ENCODE results near the gene ASPSCR1.
A peak's percentile ranks its signal among the peaks of the same experiment; 100 is the strongest.
"Not testable (repeated sequence)": the region's sequence is repeated elsewhere in the genome, so short reads cannot be mapped to it uniquely, and the experiment has no call there.

ASPSCR1 gene

DNA sequence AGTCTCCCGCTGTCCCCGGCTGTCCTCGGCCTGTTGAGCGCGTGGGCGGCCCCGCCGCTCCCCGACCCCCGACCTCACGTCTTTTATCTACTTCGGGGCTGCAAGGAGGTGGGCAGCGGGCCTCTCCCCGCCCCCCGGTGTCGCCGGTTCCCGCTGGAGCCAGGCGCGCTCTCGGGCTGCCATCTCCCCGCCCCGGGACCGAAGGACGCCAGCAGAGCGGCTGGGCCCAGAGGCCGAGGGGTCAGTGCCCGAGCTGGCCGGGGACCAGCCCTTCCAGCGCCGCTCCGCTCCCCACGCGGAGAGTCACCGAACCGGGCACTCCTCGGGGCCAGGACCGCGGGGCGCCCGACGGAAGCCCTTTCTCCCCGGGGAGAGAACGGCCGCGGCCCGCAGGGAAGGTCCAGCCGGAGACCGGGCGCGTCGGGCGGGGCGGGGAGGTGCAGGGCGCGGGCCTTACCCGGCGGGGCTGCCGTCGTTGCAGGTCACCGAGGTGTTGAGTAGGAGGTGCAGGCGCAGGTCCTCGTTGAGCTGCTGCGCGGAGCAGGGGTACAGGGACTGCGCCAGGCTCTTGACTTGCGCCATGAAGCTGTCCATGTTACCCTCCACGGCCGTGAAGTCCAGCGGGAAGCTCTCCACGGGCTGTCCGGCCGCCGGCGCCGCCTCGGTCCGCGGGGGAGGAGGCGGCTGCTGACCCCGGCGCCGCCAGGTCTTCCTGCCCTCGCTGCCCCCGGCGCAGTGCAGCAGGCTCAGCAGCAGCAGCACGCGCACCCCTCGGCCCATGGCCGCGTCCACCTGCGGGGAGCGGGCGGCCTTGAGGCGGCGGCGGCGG is 17.1 kb upstream of the ASPSCR1 start:
- DNase-seq, result no peak

DNA sequence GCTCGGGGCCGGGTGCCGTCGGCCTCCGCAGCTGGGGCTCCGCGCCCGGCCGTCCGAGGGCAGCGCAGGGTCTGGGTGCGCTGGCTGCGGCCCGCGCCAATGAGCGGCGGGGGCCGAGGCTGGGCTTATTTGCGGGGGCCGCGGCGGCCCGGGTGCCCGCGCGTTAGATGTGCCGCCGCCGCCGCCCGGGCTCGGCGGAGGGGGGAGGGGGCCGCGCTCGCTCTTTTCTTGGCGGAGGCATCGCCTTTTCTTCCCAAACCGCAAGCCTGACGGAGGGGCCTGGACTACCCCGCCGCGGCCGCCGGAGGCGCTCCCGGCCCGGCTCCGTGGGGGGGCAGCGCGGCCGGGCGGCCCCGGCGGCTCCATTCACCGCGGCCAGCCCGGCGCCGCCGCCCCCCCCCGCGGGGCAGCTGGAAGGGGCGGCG is 16.3 kb upstream of the ASPSCR1 start, which contains the start of gene NOTUM:
Gene NOTUM (minus strand): TSS at position 101 of the 425 bp plus-strand sequence. CDS start 278 bp downstream, outside the sequence.
- DNase-seq, result no peak

DNA sequence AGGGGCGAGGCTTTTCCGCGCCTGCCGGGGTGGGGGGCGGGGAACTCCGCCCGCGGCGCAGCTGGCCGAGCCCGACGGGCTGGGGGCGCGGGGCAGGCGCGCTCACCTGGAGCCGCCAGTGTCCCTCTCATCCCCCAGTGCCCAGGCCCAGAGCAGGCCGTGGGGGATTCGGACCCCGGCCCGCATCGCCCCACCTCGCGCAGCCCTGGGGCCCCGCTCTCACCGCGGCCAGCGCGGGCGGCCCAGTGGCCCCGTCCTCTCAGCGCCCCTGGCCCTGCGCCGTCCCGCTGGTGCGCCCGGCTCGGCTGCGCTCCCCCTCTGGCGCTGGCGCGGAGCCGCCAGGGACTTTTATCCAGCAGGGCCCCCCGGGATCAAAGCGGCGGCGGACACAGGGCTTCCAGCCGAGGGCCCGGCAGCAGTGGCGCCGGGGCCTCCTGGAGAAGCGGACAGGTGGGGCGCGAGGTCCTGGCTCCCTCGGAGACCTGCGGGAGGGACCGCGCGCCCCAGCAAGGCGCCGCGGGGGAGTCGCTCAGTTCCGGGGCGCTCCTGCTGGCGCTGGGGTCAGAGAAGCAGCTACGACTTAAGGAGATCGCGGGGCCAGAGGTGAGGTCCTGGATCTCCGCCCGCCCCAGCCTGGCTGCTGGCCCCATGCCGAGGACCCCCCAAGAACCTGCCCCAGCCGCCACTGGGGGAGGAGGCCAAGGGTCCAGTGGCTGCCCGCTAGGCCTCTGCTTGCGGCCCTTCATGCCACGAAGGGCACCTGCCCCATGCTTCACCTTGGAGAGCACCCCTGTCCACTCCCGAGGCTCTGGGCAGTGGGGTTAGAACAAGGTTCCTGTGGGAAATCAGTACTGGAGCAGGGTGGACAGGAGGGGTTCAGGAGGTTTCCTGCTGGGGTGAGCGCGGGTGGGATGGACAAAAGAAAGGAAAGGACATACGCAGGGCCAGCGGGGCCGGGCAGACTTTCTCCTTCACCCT is 15.6 kb upstream of the ASPSCR1 start:
- DNase-seq, result no peak

DNA sequence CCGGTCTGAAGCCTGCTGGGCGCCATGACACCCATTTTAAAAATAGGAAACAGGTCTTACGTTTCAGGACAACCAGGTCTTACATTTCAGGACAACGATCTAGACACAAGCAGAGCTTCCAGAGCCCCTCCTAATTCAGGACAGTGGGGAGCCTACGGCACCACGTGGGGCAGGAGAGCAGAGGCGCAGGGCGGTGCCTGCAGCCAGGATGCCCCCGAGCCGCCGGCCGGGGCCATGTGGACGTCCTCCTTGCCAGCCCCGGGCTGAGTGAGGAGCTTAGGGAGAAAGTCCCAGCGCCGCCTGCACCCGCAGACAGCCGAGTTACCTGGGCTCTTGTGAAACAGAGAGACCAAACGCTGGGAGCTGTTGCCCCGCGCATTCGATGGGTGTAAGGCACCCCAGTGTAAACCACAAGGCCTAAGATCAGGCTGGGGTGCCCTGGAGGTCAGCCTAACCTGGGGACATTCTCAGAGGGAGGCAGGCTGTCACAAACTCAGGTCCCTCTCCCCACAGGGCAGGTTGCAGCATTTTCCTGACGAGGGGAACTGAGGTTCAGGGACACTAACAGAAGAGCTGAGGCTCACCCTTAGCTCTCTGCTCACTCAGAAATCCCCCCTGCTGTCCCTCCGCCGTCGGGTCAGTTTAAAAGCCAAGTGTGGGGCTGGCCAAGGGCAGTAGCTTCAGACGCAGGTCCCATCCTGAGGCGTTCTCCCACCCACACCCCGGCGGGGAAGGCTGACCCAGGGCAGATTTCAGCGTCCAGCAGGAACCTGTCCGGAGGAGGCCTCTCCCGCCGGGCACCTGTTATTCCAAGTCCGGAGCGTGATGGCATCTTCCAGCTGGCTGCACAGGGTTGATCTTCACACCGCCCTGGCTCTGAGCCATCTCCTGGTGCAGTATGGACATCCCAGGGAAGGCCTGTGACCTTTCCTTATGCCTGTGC is 14.7 kb upstream of the ASPSCR1 start:
- DNase-seq, result no peak

DNA sequence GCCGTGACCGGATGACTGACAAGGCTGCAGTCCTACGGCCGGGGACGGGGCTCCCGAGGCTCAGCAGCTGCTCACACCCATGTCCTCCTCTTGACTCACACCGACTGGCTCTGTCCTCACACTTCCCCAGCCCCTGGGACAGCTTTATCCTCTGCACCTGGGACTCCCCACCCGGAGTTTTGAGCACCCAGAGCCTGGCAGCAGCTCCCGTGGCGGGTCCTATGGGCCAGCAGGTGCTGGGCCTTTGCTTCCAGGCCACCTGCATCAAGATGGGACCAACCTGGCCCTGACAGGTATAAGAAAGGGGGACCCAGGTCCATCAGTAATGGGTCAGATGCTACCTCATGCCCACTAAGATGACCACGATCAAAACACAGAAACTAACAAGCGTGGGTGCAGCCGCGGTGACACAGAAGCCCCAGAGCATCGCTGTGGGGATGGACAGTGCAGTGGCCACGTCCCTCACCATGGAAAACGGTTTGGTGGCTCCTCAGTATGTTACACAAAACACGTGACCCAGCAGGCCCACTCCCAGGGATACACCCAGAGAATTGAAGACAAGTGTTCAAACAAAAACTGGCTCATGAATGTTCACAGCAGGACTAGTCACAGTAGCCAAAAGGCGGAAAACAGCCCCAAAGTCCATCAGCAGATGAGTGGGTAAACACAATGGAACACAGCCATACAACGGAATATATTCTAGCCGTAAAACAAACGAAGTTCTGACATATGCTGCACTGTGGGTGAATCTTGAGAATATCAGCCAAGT is 13.2 kb upstream of the ASPSCR1 start:
- DNase-seq, result no peak

DNA sequence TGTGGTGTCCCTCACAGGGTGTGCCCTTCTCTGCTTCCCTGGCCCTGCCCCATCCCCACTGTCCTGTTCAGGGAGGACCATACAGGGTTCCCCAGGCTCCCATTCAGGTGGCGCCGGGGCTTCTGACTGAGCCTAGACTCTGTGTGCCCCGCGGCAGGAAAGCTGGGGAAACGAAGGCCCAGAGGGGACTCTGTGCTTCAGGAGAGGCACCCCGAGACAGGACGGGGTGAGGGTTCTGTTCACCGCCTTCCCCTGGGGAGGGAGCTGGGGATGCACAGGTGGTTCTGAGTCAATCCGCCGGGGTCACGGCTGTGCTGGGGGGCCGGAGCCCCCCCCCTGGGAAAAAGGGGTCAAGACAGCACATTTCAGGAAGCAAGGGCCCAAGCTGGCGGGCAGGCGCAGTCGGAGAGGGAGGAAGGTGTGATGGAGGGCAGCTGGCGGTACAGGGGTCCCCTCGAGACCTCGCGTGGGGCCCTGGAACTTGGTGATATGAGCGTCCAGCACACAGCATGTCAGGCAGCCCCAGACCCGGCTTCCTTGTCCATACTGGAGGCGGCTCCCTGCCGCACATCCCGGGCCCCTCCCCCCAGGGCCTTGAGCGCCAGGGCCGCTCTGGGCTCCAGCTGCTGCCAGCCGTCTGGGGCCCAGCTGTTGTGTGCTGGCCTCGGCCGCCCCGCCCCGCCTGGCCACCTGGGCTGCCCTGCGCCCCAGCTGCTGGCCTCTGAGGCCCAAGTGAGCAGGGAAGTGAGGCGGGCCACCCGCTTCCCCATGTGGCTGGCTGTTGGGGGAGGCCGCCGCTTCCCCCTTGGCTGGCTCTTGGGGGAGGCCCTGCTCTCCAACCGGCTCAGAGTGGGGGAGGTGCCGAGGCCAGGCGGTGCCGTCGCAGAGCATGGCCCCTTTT is 10.8 kb upstream of the ASPSCR1 start:
- DNase-seq, result peak; percentile 25

DNA sequence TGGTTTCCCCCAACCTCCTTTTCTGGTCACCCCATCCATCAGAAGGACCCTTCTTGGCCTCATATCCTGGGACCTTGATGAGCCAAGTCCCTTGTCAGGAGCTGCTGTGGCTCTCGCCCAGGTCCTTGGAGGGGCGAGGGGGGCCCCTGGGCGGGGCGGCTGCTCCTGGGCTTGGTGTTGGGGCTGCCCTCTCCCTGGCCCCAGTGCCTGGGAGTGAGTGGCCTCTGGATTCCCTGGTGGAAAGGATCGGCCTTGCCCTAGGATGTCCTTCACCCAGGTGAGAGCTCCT is 10.2 kb upstream of the ASPSCR1 start:
- no peak for DNase-seq

DNA sequence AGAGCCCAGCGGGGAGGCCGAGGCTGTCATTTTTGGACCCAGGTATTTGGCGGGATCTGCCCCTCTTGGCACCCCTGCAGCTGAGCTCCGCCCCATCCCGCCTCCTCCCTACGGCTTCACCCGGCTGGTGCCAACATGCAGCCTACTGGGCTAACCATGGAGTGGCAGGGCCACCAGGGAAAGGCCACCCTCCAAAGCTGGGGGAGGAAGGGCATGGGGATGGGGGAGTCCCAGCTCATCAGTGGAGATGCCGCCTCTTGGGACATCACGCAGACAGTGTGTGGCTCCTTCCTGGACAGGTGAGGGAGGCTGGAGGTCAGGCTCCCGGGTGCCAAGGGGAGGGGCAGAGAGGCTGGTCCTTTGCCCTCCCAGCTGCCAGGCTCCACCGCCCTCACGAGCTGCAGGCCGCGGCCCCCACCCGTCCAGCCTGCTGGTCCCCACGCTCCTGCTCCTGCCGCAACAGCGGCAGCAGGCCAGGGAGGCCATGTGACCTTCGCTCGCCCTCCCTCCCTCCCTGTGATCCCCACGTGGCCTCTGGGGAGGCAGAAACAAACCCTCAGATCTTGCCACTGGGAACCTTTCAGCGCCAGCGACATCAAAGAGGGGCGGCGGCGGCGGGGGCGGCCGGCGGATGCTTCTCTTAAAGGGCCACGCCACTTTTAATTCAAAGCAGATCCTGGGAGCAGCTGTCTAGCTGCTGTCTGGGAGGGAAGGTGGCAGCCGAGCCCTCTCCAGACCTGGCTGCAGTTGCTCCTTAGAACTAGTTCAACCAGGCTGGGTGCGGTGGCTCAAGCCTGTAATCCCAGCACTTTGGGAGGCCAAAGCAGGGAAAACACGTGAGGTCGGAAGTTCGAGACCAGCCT is 9.7 kb upstream of the ASPSCR1 start:
- DNase-seq, result peak; percentile 35

DNA sequence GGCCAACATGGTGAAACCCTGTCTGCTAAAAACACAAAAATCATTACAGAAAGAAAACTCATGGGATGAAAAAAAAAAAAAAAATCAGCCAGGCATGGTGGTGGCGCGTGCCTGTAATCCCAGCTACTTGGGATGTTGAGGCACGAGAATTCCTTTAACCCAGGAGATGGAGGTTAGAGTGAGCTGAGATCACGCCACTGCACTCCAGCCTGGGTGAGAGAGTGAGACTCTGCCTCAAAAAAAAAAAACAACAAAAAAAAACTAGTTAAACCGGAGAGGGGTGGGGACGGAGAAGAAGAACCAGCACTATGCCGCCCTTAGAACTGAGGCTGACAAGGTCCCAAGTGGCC is 9.1 kb upstream of the ASPSCR1 start:
- no peak for DNase-seq

DNA sequence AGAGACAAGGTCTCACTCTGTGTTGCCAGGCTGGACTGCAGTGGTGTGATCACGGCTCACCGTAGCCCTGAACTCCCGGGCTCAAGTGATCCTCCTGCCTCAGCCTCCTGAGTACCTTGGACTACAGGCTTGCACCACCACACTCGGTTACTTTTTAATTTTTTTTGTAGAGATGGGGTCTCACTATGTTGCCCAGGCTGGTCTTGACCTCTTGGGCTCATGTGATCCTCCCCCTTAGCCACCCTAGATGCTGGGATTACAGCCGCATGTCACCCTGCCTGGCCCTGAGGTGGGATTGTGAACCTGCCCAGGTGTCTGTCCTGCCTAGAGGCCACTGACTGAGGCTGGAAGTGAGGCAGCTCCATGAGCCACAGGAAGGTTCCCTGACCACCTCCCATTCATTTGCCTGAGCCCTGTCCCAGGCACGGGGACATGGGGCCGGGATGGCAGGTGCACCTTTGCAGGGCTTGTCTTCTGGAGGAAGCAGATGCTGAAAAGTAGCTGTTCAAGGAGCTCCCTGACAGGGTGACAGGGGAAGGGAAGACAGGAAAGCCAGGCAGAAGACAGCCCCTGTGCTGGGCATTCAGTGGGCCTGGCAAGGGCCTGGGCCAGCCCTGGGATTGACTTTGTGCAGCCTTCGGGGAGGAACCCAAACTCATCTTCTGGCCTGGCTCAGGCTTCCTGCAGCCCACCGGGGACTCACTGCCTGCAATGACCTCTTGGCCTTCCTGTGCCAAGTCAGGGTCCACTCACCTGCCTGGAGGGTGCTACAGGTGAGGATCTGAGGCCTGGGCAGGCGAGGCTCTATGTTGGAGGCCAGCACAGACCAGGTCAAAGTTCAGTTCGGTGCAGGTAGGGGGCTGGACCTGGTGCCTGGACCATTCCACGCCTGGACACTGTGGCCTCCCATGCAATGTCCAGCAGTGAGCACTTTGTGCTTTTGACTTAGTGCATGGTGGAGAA is 8.3 kb upstream of the ASPSCR1 start:
- no peak for DNase-seq

DNA sequence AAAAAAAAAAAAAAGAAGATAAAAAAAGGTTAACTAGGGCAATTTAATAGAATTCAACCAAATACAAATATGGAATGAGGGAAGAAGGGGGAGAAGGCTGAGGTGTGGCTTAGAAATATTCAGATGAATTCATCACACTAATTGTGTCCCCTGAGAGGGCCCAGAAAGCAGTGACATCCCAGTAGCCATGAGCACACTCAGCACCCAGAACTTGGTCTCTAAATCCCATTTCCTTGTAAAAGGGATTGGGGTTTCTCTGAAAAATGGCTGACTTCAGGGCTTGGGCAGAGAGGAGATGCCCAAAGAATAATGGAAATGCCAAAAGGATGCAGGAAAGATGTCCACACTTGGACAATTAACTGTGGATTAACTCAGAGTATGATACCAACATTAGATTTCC is 4.0 kb upstream of the ASPSCR1 start:
- DNase-seq, result no peak

DNA sequence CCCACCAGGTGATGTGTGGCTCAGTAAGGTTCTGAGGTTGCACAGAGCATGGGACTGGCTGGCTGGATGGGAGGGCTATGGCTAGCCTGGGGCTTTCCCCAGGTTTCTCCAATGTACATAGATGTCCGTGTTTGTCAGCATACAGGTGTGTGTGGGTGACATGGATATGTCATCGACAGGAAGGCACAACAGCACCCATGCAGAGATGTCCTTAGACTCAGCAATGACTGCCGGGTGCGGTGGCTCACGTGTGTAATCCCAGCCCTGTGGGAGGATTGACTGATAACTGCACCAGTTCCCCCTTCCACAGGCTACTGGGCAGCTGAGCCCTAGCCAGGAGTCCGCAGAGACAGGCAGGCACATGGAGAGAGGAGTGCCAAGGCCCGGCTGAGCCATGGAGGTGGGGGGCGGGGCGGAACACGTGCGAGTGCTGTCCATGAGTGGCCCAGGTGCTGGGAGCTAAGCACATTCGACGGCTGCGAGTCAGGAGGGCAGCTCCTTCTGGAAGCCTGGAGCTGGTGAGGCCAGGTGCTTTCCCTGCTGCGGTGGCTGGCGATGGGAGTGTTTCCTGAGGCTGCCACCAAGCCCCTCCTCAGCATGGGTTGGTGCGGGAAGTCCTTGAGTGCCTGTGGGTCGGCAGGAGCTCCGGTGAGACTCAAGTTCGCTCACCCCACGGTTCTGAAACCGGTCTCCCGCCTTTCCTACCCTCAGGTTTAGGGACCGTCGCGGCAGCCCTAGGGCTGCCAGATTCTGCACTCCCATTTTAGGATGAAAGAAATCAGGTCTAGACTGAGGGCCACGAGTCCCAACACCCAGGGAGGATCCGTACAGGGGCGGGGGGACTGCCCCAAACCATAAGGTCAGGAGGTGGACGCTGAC is 858 bp upstream of the ASPSCR1 start:
- DNase-seq, result peak; percentile 67

DNA sequence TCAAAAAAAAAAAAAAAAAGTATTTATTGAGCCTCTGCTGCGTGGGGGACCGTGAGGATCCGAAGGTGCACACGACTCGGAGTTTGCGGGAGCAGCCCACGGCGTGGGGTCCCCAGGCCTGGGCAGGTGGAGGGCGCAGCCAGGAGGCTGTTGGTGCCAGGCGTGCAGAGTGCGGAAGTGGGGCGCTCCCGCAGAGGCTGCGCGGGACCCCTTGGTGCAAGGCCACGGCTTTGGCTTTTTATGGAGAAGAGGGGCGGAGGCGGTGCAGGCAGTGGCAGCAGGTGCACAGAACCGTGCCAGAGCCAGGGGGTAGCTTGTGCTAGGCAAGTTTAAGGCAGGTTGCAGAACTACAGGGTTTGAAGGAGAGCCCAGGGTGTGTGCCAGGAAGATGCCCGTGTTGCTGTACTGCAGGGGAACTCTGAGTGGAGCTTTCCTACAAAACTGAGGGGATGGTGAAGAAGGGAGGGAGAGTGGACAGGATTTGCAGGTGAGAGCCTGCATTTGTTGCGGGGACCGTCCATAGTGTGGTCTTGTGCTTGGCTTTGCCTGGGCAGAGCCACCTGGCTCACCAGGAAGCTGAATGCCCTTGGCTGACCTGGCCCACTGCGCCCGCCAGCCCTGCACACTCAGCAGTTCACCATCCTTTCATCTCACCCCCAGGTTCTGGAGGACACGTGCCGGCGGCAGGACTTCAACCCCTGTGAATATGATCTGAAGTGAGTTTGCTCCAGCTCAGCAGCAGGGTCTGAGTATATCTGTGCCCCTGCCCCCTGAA is 1.3 kb downstream of the ASPSCR1 start:
- no peak for DNase-seq

DNA sequence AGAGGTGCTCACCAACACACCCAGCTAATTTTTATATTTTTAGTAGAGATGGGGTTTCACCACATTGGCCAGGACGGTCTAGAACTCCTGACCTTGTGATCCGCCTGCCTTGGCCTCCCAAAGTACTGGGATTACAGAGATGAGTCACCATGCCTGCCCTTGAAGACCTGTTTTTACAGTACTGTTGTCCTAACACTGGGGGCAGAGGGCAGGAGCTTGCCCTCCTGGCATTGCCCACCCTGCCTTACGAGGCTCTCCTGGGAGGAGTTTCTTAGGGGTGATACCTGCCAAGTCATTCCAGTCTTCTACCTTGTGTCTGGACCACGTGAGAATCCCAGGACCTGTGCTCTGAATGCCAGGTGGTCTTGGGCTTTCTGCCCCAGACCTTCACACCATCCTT is 2.7 kb downstream of the ASPSCR1 start:
- no peak for DNase-seq

DNA sequence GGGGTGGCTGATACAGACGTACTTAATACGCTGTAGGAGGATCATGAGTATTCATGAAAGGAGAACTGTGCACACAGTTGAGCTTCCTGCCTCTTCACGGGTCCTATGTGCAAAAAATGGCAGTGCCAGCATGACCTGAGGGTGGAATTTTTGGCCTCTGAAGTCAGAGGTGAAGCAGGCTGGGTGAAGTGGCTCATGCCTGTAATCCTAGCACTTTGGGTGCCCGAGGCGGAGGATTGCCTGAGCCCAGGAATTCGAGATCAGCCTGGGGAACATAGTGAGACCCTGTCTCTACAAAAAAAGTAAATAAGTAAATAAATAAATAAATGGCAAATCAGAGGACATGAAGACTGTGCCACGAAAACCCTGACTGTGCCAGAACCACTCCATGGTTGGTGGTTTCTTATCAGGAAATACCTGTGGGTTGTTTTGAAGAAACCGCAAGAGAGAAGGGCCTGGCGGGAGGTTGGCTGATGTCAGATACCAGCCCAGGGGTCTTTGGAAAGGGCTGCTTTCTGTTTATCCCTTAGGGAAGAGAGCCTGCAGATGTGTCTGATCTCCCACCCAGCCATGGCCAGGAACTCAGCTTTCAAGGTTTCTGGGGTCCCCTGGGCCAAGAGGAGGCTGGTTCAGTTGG is 3.4 kb downstream of the ASPSCR1 start:
- no peak for DNase-seq

DNA sequence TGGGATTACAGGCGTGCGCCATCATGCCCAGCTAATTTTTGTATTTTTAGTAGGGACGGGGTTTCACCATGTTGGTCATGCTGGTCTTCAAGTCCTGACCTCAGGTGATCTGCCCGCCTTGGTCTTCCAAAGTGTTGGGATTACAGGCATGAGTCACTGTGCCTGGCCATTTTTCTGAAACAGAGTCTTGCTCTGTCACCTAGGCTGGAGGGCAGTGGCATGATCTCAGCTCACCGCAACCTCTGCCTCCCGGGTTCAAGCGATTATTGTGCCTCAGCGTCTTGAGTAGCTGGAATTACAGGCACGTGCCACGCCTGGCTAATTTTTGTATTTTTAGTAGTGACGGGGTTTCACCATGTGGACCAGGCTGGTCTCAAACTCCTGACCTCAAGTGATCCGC is 4.1 kb downstream of the ASPSCR1 start:
- not testable (repeated sequence) for DNase-seq

All from NCI-H2029 (cell line).